Stimulated activated CD4-positive, alpha-beta T cell treated with anti-CD3 and anti-CD28 coated beads, Interleukin-1b, Interleukin-23, amount 100 ng/mL, for 24 hours (primary cell): ENCODE measurements around the gene LRP2BP.
"Not testable (repeated sequence)": the region's sequence is repeated elsewhere in the genome, so short reads cannot be mapped to it uniquely, and the experiment has no call there.

ENCODE experiments used
- DNase-seq, 4 experiments: peaks; one replicate each; pipeline ENCODE4 v3.0.0-alpha.2; 2020; ENCODE audit warnings: low read depth in 4 of 4, low spot score in 1 of 4

Gene LRP2BP

GRCh38 chr4:185329879-185330510, 65.7 kb downstream of the LRP2BP start:
- DNase-seq: not testable (repeated sequence)

- no peak for DNase-seq
These were observed 67.1 kb downstream of the LRP2BP start for GRCh38 chr4:185328586-185328985.

DNA sequence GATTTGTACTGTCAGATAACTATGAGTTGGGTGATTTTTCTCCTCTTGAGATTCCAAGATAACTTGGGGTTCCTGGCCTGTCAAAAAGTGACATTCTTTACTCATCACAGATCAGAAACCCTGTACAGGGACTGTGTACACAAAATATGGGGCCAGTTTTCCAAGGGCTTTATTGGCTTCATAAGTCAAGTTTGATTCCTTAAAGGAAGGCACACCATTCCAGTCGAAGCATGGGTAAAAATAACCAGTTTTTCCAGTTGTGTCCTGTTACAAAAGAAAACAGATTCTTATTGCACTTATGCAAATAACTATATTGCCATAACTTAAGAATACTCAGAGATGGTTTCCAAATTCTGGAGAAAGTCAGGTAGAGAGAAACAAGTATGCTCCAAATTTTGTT, 70.0 kb downstream of the LRP2BP start:
- DNase-seq: not testable (repeated sequence)

- not testable (repeated sequence) for DNase-seq
These were observed 71.4 kb downstream of the LRP2BP start for GRCh38 chr4:185324361-185324760.

DNA sequence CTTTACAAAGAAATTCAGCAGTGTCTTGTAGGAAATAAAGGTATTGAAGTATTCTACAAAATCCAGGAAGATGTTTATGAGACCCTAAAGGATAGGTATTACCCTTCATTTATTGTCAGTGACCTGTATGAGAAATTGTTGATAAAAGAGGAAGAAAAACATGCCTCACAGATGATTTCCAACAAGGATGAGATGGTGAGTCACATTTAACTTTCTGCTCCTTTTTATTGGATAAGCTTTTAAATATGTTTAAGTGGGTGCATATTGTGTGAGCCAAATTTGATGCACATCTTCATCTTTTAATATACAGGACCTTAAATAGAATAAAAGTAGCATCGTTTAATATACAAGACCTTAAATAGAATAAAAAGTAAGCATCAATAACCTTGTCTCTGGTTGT, 72.1 kb downstream of the LRP2BP start:
- DNase-seq: no peak

- DNase-seq: no peak
These were observed 72.9 kb downstream of the LRP2BP start for GRCh38 chr4:185322803-185323202.

- no peak for DNase-seq
These were observed 77.0 kb downstream of the LRP2BP start for GRCh38 chr4:185318679-185319078.

- DNase-seq: no peak
These were observed 77.8 kb downstream of the LRP2BP start for GRCh38 chr4:185317880-185318279.

- not testable (repeated sequence) for DNase-seq
These were observed 78.3 kb downstream of the LRP2BP start for GRCh38 chr4:185317462-185317861.
